HT1080 (cell line): ENCODE results near the gene ROPN1B. TPM values are rescaled to one million over a fixed set of nuclear protein-coding genes. Genes with fewer than 3 reads are reported as not detected.
A peak's percentile ranks its signal among the peaks of the same experiment; 100 is the strongest.
"Not testable (repeated sequence)": the region's sequence is repeated elsewhere in the genome, so short reads cannot be mapped to it uniquely, and the experiment has no call there.

ENCODE experiments used
- DNase-seq: peaks from one replicate; pipeline ENCODE4 v3.0.0-alpha.2; 2015; ENCODE audit warnings: low read depth
- total RNA-seq: library from RNA; depleted of rRNA; stranded (reverse); fragments of >200 nt; shearing (Covaris generic); gene quantifications from 2 replicates; pipeline ENCODE4 v1.2.3, GENCODE V29; 2014

Gene ROPN1B
- total RNA-seq, 1 experiment from 2014 or later = not detected

DNA sequence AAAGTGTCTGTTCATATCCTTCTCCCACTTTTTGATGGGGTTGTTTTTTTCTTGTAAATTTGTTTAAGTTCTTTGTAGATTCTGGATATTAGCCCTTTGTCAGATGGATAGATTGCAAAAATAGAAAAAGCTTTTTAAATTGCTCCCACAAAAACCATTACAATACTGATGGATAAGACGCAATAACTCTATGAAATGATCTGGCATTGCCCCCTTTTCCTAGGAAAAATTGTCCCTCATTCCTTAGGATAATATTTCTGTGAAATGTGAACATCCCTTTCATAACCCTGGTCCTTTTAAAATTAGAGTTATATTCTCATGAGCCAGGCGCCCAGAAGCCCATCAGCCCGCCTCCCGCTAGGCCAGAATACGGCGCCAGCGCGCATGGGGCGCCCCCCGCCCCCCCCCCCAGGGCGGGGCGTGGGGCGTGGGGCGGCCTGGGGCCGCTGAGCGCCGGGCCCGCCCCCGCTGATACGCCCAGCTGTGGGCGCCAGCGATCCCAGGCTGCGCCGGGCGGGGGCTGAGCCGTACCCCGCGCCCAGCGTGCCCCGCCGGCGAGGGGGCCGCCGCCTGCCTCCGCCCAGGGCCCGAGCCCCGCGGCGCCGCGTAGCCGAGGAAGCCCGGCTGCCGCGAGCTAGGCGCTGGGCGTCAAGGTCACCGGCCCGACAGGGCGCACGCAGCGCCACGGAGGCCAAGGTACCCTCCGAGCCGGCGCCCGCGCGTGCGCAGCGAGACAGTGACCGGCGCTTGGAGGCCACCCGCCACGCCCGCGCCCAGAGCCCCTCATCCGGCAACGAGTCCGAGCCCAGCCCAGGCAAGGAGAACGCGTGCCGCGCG lies 11.1 kb upstream of the ROPN1B start:
- no peak for DNase-seq

- no peak for DNase-seq
Observed at GRCh38 chr3:125958511-125959316, 10.3 kb upstream of the ROPN1B start.

DNA sequence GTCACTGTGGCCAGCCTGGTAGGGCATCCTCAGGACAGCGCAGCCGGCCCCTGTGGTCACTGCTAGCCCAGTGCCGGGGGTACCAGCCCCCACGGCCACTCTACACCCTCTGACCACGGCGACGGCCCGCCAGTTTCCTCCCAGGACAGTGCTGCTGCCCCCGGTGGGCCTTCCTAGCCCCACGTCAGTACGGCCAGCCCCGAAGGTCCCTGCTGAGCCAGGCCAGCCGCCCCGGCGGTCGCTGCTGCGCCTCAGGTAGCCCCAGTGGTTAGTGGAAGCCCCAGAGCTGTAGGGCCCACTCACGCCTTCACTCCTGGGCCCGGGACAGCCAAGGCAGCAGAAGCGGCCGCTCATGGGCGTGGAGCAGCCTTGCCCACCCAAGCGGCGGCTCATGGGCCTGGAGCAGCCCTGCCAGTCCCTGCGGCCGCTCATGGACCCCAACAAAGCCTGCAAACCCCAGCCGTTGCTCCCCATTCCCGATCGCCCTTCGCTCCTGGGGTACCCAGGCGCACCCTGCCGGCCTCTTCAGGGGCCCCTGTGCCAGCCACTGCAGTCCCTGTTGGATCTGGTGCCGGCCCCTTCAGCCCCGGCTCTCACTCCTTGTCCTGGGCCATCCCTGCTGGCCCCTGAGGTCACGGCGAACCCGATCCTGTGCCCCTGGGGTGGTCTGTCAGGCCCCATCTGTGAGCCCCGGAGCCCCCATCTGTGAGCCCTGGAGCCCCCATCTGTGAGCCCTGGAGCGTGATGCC lies 9.5 kb upstream of the ROPN1B start:
- no peak for DNase-seq

DNA sequence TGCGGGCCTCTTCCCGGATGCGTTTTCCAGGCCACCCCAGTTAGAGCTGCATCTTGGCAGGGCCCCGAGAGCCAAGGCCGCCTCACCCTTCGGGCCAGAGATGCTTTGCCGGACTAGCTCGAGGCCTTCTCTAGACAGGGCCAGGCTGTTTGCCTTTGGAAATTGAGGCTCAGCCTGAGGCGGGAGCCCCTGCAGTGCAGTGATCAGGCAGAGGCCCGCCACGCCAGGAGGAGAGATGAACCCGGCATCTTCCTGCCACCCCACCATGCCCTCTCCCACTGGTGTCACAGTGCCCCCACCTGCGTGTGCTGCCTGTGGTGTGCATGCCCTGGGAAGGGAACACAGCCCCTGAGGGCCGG lies 8.9 kb upstream of the ROPN1B start:
- no peak for DNase-seq

GRCh38 chr3:125960456-125961288 lies 8.3 kb upstream of the ROPN1B start:
- no peak for DNase-seq

DNA sequence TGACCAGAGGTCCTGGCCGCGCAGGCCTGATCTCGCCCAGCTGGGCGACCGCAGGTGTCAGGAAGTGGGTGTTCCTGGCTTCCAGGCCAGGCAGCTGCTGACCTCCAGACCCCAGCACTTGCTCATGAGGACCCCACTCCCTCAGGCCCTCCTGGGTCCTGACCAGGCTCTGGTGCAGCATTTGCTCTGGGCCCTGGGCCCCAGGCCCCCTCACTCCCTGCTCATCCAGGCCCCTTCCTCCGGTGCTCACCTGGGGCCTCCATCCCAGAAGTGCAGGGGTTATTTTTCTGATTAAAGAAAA lies 7.7 kb upstream of the ROPN1B start:
- no peak for DNase-seq

DNA sequence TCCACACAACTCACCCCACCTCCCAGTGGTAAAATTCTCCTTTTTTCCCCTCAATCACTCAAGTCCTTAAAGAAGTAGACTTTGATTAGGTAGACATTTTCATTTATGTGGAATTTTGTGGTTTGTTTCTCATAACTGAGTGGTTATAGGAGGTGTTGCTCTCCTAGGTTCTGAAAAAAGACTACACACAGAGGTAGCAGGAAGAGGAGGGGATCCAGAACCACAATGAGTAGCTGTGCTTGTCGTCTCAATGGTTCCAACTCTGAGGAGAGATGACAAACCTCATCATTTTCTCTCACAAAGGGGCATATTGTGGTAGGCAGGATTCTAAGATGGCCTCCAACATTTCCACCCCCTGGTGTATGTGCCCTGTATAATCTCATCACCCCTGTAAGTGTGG lies 5.1 kb upstream of the ROPN1B start:
- not testable (repeated sequence) for DNase-seq

GRCh38 chr3:125965505-125965904 lies 3.5 kb upstream of the ROPN1B start:
- no peak for DNase-seq

- DNase-seq = no peak
Observed at GRCh38 chr3:125967156-125967555, 1.8 kb upstream of the ROPN1B start.

GRCh38 chr3:125968121-125968520 lies 857 bp upstream of the ROPN1B start:
- not testable (repeated sequence) for DNase-seq

GRCh38 chr3:125971997-125972944 lies 3.3 kb downstream of the ROPN1B start:
- DNase-seq = peak; percentile 44

DNA sequence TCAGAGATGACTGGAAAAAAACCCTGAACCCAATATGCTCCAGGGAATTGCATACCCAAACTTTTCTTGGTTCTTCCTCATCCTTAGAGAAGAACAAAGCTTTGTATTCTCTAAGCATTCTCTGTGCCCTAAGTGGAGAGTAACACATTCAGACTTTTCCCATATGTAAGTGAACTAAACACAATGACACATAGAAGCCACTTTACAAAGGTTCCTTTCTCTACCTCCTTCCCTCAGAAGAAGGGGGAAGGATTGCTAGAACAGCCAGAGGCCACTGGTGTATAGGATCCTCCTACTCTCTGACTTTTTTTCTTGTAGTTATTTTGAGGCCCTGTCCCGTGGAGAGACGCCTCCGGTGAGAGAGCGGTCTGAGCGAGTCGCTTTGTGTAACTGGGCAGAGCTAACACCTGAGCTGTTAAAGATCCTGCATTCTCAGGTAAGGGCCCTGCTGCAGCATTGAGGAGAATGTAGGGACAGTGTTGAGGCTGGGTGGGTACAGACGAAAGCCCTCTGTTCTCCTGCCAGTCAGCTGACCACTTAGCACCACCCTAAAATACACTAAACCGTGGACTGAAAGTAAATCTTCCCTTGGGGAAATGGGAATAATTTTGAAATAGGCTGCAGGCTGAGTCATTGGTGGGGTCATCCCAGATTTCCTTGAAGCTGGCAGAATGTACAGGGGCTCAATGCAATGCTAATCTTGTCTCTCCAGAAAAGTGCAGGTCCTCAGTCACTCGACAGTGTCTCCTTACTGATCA lies 6.4 kb downstream of the ROPN1B start:
- DNase-seq = not testable (repeated sequence)

DNA sequence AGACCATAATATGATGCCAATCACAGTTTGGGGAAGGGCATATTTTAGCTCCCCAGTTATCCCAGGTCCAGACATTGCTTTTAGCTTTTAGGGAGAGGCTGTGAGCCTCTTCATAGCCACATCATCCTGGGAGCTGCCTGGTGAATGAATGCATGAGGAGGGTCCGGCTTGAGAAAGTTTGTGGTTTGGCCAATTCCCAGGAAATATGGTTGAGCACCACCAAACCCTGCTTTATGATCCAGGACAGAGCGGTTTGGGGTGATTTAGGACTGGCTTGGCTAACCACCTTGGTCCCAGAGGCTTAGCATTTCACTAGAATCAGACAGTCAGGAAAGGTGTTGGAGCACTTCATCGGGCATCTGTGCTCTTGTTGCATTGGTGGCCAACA lies 7.0 kb downstream of the ROPN1B start:
- not testable (repeated sequence) for DNase-seq

DNA sequence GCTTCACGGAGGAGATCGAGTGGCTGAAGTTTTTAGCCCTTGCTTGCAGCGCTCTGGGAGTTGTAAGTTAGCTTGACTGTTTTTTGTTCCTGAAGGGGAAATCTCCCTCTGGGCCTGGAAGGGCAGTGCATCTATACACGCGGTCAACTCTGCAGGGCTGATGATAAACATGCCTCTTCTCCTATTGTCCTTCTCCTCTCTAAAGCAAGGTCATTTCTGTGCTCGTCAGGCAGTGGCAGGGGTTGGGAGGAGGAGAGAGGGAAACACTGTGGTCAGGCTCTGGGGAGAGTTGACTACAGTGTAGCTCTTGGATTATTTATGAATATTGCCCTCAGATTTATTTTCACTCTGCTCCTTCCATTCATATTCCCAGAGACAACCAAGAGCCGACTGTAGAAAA lies 8.1 kb downstream of the ROPN1B start:
- not testable (repeated sequence) for DNase-seq

- not testable (repeated sequence) for DNase-seq
Observed at GRCh38 chr3:125984951-125985350, 16.0 kb downstream of the ROPN1B start.

GRCh38 chr3:125990253-125990970 lies 21.4 kb downstream of the ROPN1B start:
- DNase-seq = peak; percentile 71

GRCh38 chr3:125996751-125997150 lies 27.8 kb downstream of the ROPN1B start:
- not testable (repeated sequence) for DNase-seq

GRCh38 chr3:126002189-126002588 lies 33.2 kb downstream of the ROPN1B start:
- no peak for DNase-seq
